Measurements from ENCODE around the gene SNX22. TPM values are rescaled to one million over a fixed set of nuclear protein-coding genes. Genes with fewer than 3 reads are reported as not detected.

The SNX22 gene
- total RNA-seq, 1 experiment from 2014 or later: 0.91 TPM

DNA sequence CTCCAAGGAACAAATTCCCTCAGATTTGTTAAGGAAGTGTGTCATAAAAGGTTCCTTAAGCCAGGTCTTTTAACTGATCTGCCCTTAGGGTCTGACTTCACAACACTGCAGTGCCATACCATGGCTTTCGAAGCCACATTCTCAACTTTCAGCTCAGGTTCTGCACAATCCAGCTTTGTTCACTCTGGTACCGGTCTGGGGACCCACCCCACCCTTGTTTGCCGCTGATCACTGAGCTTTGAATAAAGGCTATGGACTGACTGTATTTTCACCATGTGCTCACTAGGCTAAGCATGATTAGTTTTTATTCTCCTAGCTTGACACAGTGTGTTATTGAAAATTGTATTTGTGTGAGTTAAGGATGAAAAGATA, 39.9 kb upstream of the SNX22 start:
- intact Hi-C loops (cut with micrococcal nuclease; ENCODE audit: unreplicated experiment): loop anchor here (2.0 kb wide), 1 partner anchor 17 kb away; the partner anchor contains the start of gene SNX1
- H3K36me3 ChIP-seq (ENCODE audit: control insufficient read depth, insufficient read depth, low read length): no peaks in the 10 kb centered on the region; the same call in 1 of the 2 replicates
- no peaks in the 10 kb centered on the region for H3K27me3 Mint-ChIP-seq (ENCODE audit: insufficient read depth, unreplicated experiment)
- peaks cover 7% of the 10 kb centered on the region for H3K4me1 Mint-ChIP-seq (ENCODE audit: low read depth, unreplicated experiment)
- no peak overlapping the region for H3K4me3 ChIP-seq (ENCODE audit: low read depth, low read length)
- peaks cover 24% of the 10 kb centered on the region for H3K36me3 Mint-ChIP-seq (ENCODE audit: insufficient read depth, unreplicated experiment)
- no peaks in the 10 kb centered on the region for H3K27me3 ChIP-seq (replicated peaks; ENCODE audit: control insufficient read depth, insufficient read depth, low read length)
- TF ChIP-seq, protein P1, sequence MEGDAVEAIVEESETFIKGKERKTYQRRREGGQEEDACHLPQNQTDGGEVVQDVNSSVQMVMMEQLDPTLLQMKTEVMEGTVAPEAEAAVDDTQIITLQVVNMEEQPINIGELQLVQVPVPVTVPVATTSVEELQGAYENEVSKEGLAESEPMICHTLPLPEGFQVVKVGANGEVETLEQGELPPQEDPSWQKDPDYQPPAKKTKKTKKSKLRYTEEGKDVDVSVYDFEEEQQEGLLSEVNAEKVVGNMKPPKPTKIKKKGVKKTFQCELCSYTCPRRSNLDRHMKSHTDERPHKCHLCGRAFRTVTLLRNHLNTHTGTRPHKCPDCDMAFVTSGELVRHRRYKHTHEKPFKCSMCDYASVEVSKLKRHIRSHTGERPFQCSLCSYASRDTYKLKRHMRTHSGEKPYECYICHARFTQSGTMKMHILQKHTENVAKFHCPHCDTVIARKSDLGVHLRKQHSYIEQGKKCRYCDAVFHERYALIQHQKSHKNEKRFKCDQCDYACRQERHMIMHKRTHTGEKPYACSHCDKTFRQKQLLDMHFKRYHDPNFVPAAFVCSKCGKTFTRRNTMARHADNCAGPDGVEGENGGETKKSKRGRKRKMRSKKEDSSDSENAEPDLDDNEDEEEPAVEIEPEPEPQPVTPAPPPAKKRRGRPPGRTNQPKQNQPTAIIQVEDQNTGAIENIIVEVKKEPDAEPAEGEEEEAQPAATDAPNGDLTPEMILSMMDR (IDR thresholded peaks at IDR 0.05; ENCODE audit: insufficient read depth in 1 of 2, low read depth in 1 of 2, low read length in 1 of 2, severe bottlenecking in 1 of 2, unreplicated experiment in 1 of 2): no peak
- no peaks in the 10 kb centered on the region for H3K9me3 Mint-ChIP-seq (ENCODE audit: unreplicated experiment)
- ChIA-PET CTCF (interaction anchor here (0.7 to 1.6 kb wide), 3 partner anchors 16 to 65 kb away, joined by 3 to 4 read pairs (median 4); partner anchors contain the start of gene SNX1), POLR2A (no interaction called here)
- no peak overlapping the region for H3K4me3 Mint-ChIP-seq (ENCODE audit: unreplicated experiment)
- peak overlapping the region; percentile 23 for H3K27ac Mint-ChIP-seq (ENCODE audit: unreplicated experiment)
- BruUV-seq (replicated peaks): no TSS peak
- peaks cover 11% of the 10 kb centered on the region for H3K4me1 ChIP-seq
- no peak for DNase-seq
- no peaks in the 10 kb centered on the region for H3K9me3 ChIP-seq

DNA sequence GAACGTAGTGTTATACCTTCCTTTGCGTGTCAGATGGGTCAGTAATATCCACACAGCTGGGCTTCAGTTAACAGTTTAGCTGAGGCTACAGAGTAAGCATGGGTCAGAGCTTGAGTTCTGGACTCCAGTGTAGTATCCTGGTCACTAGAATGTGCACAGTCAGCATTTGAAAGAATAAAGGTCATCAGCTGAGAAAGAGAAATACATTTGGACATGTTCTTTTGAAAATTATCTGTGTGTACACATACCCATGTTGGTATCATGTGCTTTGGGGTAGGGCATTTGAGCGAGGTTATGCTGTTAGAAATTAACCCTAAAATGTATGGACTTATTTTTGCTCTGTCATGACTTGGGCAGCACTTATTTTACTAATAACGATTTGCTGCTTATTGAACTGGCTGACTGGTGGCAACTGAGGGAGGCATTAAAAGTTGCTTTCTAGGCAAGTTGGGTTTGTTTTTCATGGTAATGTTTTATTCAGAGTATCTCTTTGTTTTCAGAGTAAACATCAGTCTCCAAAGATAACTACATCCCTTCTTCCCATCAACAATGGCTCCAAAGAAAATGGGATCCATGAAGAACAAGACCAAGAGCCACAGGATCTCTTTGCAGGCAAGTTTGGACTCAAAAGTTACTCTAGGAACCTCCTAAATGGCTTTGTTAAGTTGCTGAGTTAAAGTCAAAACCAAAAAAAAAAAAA, 39.3 kb upstream of the SNX22 start:
- H3K27me3 Mint-ChIP-seq (ENCODE audit: insufficient read depth, unreplicated experiment): no peaks in the 10 kb centered on the region
- intact Hi-C loops (cut with micrococcal nuclease; ENCODE audit: unreplicated experiment): no loop called here
- no TSS peak for BruUV-seq (replicated peaks)
- DNase-seq: peak in 1 of 2 experiments; percentile 5
- no peak overlapping the region for H3K4me3 Mint-ChIP-seq (ENCODE audit: unreplicated experiment)
- POLR2A ChIA-PET: no interaction called here
- peaks cover 29% of the 10 kb centered on the region for H3K36me3 Mint-ChIP-seq (ENCODE audit: insufficient read depth, unreplicated experiment)
- no peaks in the 10 kb centered on the region for H3K9me3 ChIP-seq
- H3K9me3 Mint-ChIP-seq (ENCODE audit: unreplicated experiment): no peaks in the 10 kb centered on the region
- no peak overlapping the region for H3K4me3 ChIP-seq (ENCODE audit: low read depth, low read length)
- peaks cover 7% of the 10 kb centered on the region for H3K4me1 Mint-ChIP-seq (ENCODE audit: low read depth, unreplicated experiment)
- TF ChIP-seq, protein P1 (IDR thresholded peaks at IDR 0.05; ENCODE audit: insufficient read depth in 1 of 2, low read depth in 1 of 2, low read length in 1 of 2, severe bottlenecking in 1 of 2, unreplicated experiment in 1 of 2): no peak
- peak overlapping the region; percentile 23 for H3K27ac Mint-ChIP-seq (ENCODE audit: unreplicated experiment)
- peaks cover 11% of the 10 kb centered on the region for H3K4me1 ChIP-seq
- H3K27me3 ChIP-seq (replicated peaks; ENCODE audit: control insufficient read depth, insufficient read depth, low read length): no peaks in the 10 kb centered on the region
- CTCF ChIA-PET: interaction anchor here (0.7 to 1.6 kb wide), 3 partner anchors 16 to 66 kb away, joined by 3 to 4 read pairs (median 4); partner anchors contain the start of gene SNX1
- no peaks in the 10 kb centered on the region; the same call in 1 of the 2 replicates for H3K36me3 ChIP-seq (ENCODE audit: control insufficient read depth, insufficient read depth, low read length)

DNA sequence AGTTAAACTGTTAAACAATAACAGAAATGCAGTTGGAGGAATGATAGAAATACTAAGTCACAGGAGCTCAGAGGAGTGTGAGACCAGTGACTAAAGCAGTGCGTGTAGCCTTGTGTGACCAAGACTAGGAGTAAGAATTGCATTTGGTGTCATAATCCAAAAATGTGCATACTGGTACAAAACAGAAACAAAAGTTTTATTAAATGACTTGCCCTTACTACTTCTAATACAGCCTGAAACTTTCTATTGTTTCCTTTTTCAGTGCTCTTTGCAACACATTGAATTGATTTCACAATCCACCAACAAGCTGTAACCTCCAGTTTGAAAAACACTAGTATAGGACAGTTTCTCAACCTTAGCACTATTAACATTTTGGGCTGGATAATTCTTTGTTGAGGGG, 38.6 kb upstream of the SNX22 start:
- BruUV-seq (replicated peaks): no TSS peak
- TF ChIP-seq, protein P1 (IDR thresholded peaks at IDR 0.05; ENCODE audit: insufficient read depth in 1 of 2, low read depth in 1 of 2, low read length in 1 of 2, severe bottlenecking in 1 of 2, unreplicated experiment in 1 of 2): no peak
- Mint-ChIP-seq H3K4me1 (ENCODE audit: low read depth, unreplicated experiment) (peaks cover 7% of the 10 kb centered on the region), H3K36me3 (ENCODE audit: insufficient read depth, unreplicated experiment) (peaks cover 35% of the 10 kb centered on the region), H3K4me3 (ENCODE audit: unreplicated experiment) (no peak overlapping the region), H3K9me3 (ENCODE audit: unreplicated experiment) (no peaks in the 10 kb centered on the region), H3K27me3 (ENCODE audit: insufficient read depth, unreplicated experiment) (no peaks in the 10 kb centered on the region), H3K27ac (ENCODE audit: unreplicated experiment) (no peak overlapping the region)
- no peaks in the 10 kb centered on the region for H3K9me3 ChIP-seq
- intact Hi-C loops (cut with micrococcal nuclease; ENCODE audit: unreplicated experiment): no loop called here
- H3K4me1 ChIP-seq: peaks cover 11% of the 10 kb centered on the region
- ChIA-PET POLR2A (no interaction called here), CTCF (no interaction called here)
- H3K27me3 ChIP-seq (replicated peaks; ENCODE audit: control insufficient read depth, insufficient read depth, low read length): no peaks in the 10 kb centered on the region
- no peaks in the 10 kb centered on the region; the same call in 1 of the 2 replicates for H3K36me3 ChIP-seq (ENCODE audit: control insufficient read depth, insufficient read depth, low read length)
- H3K4me3 ChIP-seq (ENCODE audit: low read depth, low read length): no peak overlapping the region
- DNase-seq: no peak

Data from Caco-2 (cell line).